Mammary epithelial cell (primary cell): ENCODE results near the gene IMPDH2.

Source experiments
- CTCF ChIP-seq, 2 donors: IDR thresholded peaks in 1 of 2; conservative IDR thresholded peaks in 1 of 2; 2 replicates each; pipeline ENCODE4 v1.5.1; 2011 to 2012; ENCODE audit warnings: inconsistent platforms in 2 of 2, low read length in 2 of 2, mild to moderate bottlenecking in 2 of 2, control low read depth in 1 of 2, low read depth in 1 of 2; ENCODE audit not compliant: insufficient read depth in 1 of 2; ENCODE audit errors: extremely low read depth in 1 of 2
- EZH2 ChIP-seq: IDR thresholded peaks from 2 replicates; pipeline ENCODE4 v1.6.1; 2012; ENCODE audit warnings: low read length, inconsistent platforms, borderline replicate concordance

DNA sequence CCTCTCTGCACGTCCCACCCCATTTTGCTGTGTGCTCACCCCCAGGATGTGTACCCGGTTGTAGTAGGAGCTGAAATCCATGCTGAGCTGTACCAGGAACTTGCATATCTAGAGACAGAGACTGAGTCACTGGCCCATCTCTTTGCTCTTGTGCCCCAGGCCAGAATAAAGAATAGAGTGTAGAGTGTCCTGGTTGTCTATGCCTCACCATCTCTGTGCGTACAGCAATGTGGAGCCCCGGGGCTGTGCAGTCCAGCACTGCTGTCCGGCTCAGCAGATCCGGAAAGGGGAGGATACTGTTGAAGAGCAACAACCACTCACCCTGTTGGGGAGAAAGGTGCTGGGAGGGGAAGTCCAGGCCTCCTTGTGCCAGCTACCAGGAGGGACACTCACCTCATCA, 13.4 kb downstream of the IMPDH2 start:
- no peak for TF ChIP-seq CTCF (conservative IDR thresholded peaks at IDR 0.05 in 1 of 2, IDR thresholded peaks at IDR 0.05 in 1 of 2; ENCODE audit: extremely low read depth in 1 of 2, insufficient read depth in 1 of 2, low read depth in 1 of 2, low read length in 2 of 2)
- TF ChIP-seq EZH2 = no peak
